HL-60 (cell line): ENCODE results near the gene CELF2.

Experiments
- GABPA ChIP-seq: IDR thresholded peaks from 2 replicates; pipeline ENCODE4 v1.6.1; 2012; ENCODE audit warnings: low read depth
- POLR2AphosphoS5 ChIP-seq: IDR thresholded peaks from 2 replicates; pipeline ENCODE4 v1.6.1; 2012; ENCODE audit warnings: low read depth
- REST ChIP-seq: IDR thresholded peaks from 2 replicates; pipeline ENCODE4 v1.6.1; 2012; ENCODE audit warnings: low read depth; ENCODE audit not compliant: insufficient replicate concordance
- SPI1 ChIP-seq: IDR thresholded peaks from 2 replicates; pipeline ENCODE4 v1.6.1; 2012; ENCODE audit warnings: low read depth, mild to moderate bottlenecking, borderline replicate concordance
- TF ChIP-seq, protein P1 (sequence below): IDR thresholded peaks from one replicate; pipeline ENCODE4 v1.5.1; 2011; ENCODE audit warnings: low read length, control low read depth, inconsistent platforms; ENCODE audit not compliant: insufficient read depth

DNA sequence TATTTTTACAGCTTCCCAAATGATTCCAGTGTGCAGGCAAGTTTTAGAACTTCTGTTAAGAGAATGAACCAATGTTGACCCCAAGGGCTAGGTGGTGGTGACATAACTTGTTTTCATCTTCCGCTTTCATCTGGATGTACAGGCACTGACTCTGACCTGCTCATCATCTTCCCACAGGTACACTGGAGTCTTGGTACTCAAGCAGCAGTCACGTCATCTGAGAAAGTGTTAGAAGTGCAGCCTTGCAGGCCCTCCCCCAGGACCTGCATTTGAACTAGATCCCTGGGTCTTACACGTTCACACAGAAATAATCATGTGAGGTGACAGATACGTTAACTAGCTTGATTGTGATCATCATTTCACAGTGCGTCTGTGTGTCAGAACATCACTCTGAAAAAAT is 212.2 kb downstream of the CELF2 start:
- TF ChIP-seq, protein P1, sequence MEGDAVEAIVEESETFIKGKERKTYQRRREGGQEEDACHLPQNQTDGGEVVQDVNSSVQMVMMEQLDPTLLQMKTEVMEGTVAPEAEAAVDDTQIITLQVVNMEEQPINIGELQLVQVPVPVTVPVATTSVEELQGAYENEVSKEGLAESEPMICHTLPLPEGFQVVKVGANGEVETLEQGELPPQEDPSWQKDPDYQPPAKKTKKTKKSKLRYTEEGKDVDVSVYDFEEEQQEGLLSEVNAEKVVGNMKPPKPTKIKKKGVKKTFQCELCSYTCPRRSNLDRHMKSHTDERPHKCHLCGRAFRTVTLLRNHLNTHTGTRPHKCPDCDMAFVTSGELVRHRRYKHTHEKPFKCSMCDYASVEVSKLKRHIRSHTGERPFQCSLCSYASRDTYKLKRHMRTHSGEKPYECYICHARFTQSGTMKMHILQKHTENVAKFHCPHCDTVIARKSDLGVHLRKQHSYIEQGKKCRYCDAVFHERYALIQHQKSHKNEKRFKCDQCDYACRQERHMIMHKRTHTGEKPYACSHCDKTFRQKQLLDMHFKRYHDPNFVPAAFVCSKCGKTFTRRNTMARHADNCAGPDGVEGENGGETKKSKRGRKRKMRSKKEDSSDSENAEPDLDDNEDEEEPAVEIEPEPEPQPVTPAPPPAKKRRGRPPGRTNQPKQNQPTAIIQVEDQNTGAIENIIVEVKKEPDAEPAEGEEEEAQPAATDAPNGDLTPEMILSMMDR: no peak
- TF ChIP-seq POLR2AphosphoS5 (no peak), REST (no peak), GABPA (no peak), SPI1 (no peak)
